Ureter (tissue), 1 donor: ENCODE data around the gene APBA2. TPM values are rescaled to one million over a fixed set of nuclear protein-coding genes. Genes with fewer than 3 reads are reported as not detected.

Source experiments
- DNase-seq: peaks from one replicate; pipeline ENCODE4 v3.0.0-alpha.2; 2020; ENCODE audit warnings: low spot score
- total RNA-seq: library from RNA; stranded (reverse); gene quantifications from one replicate; pipeline ENCODE4 v1.2.4, GENCODE V29; 2023
- donor health status: DM: yes; HTN: yes; CAD: no.

Gene APBA2
- total RNA-seq, 1 donor from 2014 or later = 9.5 TPM

GRCh38 chr15:28956491-28956890, 70.7 kb downstream of the APBA2 start:
- DNase-seq = no peak

GRCh38 chr15:28957606-28958498, 72.1 kb downstream of the APBA2 start:
- no peak for DNase-seq

GRCh38 chr15:28959326-28959725, 73.6 kb downstream of the APBA2 start:
- DNase-seq = no peak

- DNase-seq = no peak
Measured at GRCh38 chr15:28960979-28961378, 75.2 kb downstream of the APBA2 start.

GRCh38 chr15:28961391-28961790, 75.6 kb downstream of the APBA2 start:
- DNase-seq = no peak

GRCh38 chr15:28962851-28963710, 77.3 kb downstream of the APBA2 start:
- no peak for DNase-seq

GRCh38 chr15:28963711-28964081, 77.9 kb downstream of the APBA2 start:
- DNase-seq = no peak

GRCh38 chr15:28964098-28964497, 78.3 kb downstream of the APBA2 start:
- DNase-seq = no peak

GRCh38 chr15:28967066-28967465, 81.3 kb downstream of the APBA2 start:
- no peak for DNase-seq

GRCh38 chr15:28967990-28968389, 82.2 kb downstream of the APBA2 start:
- no peak for DNase-seq

- DNase-seq = no peak
Measured at GRCh38 chr15:28969511-28970085, 83.8 kb downstream of the APBA2 start.

GRCh38 chr15:28974142-28974541, 88.4 kb downstream of the APBA2 start:
- no peak for DNase-seq

GRCh38 chr15:28975766-28976179, 90.0 kb downstream of the APBA2 start:
- no peak for DNase-seq

GRCh38 chr15:28977377-28978010, 91.7 kb downstream of the APBA2 start:
- peak; percentile 52 for DNase-seq

- no peak for DNase-seq
Measured at GRCh38 chr15:28978011-28978378, 92.2 kb downstream of the APBA2 start.

- DNase-seq = no peak
Measured at GRCh38 chr15:28978661-28979060, 92.9 kb downstream of the APBA2 start.

- DNase-seq = peak; percentile 32
Measured at GRCh38 chr15:28979208-28979841, 93.6 kb downstream of the APBA2 start.

- no peak for DNase-seq
Measured at GRCh38 chr15:28980709-28981350, 95.1 kb downstream of the APBA2 start.

GRCh38 chr15:28981351-28981720, 95.6 kb downstream of the APBA2 start:
- DNase-seq = no peak

- no peak for DNase-seq
Measured at GRCh38 chr15:28981921-28982320, 96.1 kb downstream of the APBA2 start.

GRCh38 chr15:28982886-28983285, 97.1 kb downstream of the APBA2 start:
- no peak for DNase-seq
